Stimulated activated CD8-positive, alpha-beta memory T cell treated with anti-CD3 and anti-CD28 coated beads, Interleukin-7, amount 100 ng/mL, for 24 hours (primary cell): ENCODE data around the gene FGF3.

Source experiments
- DNase-seq: peaks from one replicate; pipeline ENCODE4 v3.0.0-alpha.2; 2020; ENCODE audit warnings: low read depth

FGF3 gene

DNA sequence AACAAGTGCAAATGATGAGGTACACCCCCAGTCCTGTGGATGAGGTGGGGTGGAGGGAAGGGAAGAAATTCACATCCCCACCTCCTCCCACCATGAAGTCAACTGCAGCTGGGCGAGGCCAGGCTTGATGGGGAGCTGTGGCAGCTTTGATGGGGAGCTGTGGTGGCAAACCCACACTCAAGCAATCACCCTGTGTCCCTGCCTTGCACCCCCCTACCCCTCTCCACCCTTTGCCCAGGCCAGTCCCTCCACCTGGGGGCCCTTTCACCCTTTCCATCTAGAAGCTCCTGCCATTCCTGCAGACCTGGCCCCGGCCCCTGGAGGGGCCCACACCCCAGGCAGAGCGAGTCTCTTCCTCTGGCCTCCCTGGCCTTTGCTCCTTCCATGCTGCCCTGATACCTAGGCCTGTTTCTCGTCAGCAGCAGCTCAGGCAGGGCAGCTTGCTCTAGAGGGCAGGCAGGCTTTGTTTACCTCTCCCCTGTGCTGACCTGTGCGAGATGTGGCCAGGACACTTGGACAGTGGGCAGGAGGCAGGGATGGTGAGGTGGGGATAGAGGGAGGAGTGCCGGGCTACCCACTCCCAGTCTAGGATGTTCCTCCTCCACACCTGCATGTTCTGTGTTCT lies 4.5 kb upstream of the FGF3 start:
- no peak for DNase-seq

DNA sequence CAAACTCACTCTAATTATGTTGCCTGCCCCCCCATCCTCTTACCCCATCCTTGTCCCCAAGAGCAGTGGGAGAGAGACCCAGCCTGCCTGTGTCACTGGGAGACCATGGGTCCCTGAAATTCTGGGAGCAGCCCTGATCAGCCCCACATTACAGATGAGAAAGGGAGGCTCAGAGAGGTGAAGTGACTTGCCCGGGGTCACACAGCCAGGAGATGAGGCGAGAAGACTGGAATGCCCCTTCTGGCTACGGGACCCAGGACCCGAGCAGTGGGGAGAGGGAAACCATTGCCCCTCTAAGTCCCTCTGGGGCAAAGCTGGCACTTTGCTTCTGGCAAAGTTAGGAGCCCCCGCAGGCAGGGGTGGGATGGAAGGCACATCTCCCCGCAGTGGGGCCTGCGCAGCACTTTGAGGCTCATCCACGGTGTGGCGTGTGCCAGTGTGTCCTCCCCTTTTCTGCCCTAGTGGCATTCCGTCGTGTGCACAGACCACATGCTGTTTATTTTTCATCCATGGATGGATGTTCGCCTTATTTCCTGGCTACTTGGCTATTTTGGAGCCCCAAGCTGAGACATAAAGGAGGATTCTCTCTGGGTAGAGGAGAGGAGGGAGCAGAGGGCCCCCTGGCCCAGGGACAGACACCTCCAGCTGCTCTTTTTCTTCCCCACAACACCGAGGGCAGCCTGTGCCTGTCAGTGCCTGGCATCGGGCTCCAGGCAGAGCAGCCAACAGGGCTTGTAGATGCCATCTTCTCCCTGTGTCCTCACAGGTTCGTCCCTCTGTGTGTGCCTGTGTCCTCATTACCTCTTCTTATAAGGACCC lies 3.7 kb upstream of the FGF3 start:
- no peak for DNase-seq

DNA sequence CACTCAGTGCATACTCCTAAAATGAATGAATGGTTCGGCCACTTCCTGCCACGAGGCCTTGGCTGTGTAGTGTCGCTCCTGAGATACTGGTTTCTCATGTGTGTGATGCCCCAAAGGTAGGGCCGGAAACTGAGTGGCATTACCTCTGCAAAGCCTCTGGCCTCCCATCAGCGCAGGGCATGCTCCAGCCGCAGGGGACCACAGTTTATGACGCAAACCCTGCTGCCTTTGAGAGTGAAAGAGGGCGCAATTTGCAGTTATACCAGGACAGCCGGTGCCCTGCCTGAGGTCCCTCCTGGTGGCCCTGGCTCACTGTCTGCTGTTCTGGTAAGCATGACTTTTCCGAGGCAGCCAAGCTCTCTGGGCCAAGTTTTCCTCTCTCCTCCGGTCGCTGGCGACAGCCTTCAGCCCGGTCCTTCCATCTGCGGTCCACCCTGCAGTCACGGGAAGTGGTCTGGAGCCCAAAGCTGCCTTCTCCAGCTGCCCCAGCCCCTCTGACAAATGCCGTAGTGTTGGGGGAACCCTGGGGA lies 2.4 kb upstream of the FGF3 start:
- DNase-seq = no peak

DNA sequence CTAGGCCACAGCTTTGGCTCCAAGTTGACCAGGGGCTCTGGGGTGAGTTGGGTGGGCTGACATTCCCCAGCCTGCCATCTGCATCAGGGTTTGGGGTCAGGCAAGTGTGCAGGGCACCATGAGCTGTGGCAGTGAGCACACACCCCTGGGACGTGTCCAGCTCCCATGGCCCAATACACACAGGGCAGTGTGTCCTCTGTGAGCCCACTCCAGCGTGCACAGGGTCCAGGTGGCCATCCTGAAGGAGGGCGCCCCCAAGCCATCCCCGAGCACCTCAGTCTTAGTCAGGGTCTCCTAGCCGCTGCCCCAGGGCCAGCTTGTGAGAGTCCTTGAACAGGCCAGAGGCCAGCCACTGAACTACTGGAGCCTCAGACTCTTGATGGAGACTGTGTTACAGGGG lies 1.2 kb upstream of the FGF3 start:
- no peak for DNase-seq

DNA sequence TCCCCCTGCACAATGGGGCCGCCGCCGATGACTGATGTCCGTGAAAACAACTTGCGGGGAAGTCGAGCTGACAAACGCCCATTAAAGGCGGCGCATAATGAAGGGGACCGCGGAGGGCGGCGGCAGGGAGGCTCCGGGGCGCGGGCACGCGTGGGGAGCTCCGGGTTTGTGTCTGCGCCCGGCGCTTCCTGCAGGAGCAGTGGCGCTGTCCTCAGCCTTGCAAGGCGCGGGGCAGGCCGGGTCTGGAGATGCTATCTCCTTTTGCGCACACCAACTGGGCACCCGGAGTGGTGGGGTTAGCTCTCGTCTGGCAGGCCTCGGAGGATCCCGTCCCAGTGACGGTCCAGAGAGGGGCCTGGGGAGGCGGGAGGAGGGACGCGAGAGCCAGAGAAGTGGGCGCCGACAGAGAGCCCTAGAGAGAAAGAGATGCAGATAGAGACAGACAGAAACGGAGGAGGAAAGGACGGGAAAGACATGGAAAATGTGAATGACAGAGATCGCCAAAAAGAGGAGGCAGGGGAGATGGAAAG lies 390 bp upstream of the FGF3 start:
- DNase-seq = no peak

DNA sequence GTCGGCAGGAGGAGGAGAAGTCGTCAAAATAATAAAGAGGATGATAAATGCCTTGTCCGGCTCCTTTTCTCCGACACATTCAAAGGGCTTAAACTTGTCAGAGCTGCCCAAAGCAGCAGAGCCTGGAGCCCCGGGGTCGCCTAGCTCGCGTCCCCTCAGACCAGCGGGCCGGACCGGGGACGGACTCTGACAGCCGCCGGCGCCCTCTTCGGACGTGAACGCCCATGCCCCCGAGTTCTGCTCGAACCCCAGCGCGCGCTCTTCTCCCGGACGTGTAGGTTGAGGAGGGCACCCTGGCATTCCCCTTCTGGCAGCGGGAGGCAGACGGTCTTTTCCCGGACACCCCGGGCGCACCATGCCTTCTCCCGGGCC lies 999 bp downstream of the FGF3 start:
- no peak for DNase-seq

DNA sequence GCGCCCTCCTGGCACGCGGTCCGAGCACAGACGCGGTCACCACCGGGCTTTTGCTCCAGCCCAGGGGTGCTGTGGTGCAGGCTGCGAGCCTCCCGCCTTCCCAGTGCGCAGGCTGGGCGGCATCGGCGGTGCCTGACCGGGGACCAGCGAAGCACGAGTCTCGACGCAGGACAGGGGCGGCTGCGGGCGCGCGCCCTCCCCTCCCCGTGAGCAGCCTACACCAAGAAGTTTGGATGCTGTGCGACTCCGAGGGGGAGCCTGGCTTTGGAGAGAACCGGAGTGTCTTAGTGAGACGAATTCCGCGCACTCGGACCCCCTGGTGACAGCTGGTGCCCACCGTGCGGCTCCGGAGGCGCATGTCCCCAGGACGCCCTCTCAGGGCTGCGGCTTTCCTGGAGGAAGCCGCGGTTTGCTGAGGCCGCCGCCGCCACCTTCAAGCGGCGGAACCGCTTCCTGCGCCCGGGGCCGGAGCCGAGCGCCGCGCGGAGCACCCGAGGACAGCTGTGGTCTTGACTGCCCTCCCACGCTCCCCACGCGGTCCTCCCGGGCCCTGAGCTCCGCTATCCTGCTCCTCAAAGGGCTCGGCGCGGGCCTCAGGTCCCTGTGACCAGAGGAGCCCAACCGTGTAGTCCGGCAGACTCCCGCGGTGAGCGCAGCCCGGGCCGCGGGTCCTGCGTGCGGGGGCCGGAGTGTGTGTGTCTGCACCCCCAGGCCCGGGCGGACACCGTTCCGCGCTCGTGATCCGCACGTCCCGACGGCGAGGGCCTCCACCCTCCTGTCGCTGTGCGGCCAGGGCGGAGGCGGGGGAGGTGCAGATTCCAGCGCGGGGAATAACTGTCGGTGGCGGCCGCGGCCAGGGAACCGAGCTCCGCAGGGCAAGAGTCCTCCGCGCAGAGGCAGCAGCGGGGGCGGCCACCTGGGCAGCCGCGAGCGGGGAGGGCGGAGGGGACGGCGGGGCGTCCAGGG lies 1.7 kb downstream of the FGF3 start:
- no peak for DNase-seq

DNA sequence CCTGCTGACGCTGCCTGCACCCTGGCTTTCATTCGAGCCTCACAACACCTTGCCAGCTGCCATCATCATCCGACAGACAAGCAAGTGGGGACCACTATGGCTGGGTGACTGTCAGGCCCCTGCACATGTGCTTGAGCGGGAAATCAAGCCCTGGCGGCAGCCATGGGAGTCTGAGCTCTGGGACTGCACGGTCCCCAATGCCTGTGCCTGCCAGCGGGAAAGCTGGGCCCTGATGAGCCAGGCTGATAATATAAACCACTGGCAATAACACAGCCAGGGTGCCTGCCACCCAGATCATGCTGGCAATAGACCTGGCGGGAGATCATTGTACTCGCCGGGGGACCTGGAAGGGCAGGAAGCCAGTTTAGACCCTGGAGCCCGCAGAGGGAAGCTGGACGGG lies 2.5 kb downstream of the FGF3 start:
- DNase-seq = no peak

DNA sequence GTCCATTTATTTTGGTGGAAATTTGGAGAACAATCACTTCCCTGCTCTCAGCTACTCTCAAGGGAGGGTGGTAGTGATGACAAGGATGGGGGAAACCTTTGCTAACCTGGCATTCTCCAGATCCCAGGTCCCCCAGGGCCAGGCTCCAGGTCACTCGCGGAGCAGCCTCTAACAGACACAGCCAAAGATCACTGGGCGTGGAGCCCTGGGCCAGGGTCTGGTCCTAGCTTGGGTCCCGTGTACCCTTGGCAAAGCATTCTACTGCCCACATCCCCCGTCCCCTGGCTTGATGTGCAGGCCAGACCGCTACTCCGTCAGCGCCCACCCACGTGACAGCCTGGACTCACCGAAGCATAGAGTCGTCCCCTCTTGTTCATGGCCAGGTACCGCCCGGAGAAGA lies 3.2 kb downstream of the FGF3 start:
- DNase-seq = no peak

DNA sequence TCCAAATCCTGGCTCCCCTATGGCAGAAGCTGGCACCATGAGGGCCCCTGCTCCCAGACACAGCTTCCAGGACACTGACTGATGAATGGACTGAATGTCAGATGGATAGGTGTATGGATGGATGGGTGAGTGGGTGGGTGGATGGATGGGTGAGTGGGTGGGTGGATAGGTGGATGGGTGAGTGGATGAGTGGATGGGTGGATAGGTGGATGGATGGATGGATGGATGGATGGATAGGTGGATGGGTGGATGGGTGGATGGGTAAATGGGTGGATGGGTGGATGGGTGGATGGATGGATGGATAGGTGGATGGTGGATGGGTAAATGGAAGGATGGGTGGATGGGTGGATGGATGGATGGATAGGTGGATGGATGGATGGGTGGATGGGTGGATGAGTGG lies 4.3 kb downstream of the FGF3 start:
- no peak for DNase-seq

DNA sequence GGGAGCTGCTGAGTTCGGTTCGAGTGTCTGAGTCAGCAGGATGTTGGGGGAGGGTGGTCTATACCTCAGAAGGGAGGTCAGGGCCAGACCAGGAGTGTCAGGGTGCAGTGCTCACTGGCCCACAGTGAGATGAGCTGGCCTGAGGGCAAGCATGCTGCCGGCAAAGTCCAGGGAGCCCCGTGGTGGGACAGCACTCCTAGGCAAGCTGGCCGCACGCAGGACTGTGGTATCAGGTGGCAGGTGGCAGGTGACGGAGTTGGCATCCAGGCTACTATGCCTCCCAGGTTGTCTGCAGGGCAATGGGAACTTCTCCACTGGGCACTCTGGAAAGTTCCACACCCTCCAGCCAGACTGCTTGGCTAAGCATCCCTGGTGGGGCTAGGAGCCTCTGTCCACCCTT lies 4.8 kb downstream of the FGF3 start:
- DNase-seq = no peak

DNA sequence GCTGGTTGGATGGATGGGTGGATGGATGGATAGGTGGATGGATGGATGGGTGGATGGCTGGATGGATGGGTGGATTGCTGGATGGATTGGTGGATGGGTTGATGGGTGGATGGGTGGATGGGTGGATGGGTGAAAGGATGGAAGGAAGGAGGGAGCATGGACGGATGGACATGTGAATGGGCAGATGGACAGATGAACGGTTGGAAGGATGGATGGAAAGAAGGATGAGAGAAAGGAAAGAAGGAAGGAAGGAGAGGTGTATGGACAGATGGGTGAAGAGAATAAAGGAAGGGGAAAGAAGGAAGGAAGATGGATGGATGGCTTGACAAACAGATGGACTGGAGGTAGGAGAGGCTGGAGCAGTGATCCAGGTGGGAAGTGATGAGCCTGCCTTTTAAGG lies 5.4 kb downstream of the FGF3 start:
- no peak for DNase-seq

DNA sequence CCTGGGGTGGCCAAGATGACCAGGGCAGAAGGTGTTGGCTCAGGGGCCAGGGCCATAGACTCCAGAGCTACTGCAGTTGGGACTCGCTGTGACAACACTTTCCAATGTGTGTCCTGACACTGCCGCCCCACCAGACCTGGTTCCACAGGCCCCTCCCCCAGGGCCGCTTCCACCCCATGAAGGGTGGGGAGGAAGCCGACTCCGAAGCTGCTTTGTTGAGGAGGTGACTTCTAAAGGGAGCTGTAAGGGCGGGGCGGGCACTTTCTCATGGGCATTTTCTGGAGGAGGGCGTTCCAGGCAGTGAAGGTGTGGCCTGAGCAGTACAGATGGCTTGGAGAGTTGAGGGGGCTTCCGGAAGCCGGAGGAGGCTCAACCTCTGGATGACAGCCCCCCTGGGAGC lies 6.3 kb downstream of the FGF3 start:
- DNase-seq = no peak

DNA sequence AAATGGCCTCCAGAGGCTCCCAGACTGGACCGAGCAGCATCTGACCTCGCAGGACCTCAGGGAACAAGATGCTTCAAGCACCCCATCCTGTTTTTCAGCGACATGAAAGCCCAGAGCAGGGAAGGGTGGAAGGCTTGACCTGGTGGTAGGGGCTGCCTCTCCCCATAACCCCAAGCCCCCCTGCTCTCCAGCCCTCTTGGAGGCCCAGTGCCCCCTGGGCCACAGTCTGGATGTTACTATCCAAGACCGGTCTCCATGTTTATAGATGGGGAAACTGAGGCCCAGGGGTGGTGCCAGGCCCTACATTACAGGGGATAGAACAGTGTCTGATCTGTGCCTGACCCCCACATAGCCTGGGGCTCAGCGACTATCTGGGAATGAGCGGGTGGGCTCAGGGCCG lies 7.0 kb downstream of the FGF3 start:
- DNase-seq = no peak

DNA sequence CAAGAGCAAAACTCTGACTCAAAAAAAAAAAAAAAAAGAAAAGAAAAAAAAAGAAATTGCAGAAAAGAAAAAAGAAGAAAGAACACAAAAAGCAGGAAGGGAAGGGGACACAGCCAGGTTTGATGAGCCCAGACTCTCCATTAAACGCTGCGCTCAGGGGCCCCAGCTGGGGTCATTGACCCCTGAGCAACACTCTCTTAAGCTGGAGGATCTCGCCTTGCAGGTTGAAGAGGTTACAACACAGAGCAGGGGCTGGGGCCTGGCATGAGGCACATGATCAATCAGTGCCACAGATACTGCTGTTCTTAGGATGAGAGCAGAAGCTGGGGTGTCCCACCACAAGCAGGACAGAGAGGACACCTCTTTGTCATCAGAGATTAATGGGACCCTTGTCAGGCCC lies 7.8 kb downstream of the FGF3 start:
- no peak for DNase-seq

DNA sequence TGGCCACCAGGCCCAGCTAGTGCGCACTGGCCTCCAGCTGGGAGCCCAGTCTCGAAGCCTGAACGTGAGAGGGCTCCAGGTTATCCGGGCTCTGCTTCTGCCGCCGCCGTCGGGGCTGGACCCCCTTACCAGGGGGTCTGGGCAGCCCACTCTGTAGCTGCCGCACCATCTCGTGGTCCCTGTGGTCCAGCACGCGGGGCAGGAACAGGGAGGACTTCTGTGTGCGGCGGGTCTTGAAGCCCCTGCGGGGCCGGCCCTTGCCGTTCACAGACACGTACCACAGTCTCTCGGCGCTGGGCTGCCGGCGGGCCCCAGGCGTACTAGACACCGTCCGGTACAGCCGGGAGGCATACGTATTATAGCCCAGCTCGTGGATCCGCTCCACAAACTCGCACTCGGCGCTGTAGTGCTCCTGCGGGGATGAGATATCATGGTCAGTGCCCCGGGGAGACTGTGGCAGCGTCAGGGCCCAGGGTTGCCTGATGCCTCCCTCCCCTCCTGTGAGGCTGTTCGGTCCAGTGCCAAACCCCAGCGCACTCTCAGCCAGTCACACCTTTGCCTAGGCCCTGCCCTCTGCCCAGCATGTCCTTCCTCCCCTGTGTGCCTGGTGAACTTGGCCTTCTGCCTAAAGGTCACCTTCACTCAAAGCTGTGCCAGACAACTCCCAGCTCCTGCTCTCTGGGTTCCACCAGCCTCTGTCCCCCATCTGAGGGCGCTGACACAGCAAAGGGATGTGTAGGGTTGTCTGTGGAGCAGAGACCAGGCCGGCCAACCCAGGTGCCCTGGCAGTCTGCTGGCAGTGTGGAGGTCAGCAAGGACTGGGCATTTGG lies 8.7 kb downstream of the FGF3 start:
- DNase-seq = no peak

DNA sequence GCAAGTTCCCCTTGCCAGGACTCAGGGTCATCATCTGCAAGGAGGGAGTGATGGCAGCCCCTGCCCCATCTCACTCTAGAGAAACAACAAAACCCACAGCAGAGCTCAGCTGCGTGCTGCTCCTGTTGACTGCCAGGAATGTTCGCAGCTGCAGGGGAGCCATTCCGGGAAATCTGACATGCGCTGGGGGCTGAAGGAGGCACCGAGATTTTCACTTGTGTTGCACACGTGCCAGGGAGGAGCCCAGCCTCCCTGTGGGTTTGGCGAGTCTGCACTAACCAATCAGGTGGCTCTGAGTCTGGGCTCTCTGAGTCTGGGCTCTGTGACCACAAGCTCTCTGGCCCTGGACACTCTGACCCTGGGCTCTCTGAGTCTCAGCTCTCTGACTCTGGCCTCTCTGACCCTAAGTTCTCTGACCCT lies 10.5 kb downstream of the FGF3 start:
- no peak for DNase-seq

DNA sequence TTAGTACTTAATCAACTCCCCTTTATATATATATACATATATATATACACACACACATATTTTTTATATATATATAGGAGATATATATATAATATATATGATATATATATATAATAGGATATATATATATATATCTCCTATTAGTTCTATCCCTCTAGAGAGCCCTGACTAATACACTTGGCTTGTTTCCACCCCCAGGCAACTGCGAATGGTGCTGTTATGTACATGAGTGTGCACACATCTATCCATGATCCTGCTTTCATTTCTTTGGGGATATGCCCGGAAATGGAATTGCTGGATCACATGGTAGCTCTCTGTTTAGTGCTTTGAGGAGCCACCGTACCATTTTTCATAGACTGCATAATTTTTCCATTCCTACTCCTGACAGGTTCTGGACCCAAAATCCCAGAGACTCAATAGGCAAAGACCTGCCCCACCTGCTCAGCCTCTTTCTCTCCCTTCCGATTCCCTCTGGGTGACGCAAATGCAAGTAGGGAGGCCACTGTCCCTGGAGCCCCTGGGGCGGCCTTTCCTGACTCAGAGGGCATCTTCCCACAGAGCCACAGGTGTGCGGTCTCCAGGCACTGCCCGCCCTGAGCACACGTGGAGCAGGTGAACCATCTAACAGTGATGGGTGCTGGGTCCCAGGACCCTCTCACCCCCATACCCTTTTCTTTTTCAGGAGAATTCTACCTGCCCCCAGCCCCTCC lies 12.0 kb downstream of the FGF3 start:
- no peak for DNase-seq

DNA sequence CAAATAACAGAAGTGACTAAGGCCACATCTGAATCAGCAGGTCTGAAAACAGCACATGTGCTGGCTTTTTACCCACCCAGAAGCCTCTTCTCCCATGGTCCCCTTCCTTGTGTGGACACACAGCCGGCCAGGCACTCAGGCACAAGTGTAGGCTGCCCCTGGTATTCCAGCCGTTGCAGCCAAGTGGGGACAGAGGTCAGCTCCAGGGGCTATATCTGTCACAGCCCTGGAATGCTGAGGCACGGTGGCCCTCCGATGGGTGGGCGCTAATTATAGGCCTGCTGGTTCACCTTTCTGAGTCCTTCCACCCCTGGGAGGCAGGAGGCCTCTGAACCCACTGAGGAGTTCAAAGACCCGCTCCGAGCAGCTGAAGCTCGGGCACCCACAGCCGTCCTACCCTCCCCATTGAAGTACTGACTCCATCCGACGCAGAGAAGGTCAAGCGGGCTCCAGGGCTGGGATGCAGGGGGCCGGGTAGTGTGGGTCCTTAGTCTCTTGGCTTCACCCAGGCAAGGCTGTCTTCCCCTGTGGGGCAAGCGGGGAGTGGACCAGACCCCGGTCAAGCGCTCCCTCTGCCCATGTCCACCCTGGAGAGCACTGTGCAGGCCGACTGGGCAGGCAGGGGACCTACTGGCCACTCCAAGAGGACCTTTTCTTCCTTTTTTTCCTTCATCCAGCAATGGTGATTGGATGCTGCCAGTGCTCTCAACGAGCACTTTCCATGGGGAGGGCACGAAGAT lies 14.3 kb downstream of the FGF3 start:
- DNase-seq = no peak

DNA sequence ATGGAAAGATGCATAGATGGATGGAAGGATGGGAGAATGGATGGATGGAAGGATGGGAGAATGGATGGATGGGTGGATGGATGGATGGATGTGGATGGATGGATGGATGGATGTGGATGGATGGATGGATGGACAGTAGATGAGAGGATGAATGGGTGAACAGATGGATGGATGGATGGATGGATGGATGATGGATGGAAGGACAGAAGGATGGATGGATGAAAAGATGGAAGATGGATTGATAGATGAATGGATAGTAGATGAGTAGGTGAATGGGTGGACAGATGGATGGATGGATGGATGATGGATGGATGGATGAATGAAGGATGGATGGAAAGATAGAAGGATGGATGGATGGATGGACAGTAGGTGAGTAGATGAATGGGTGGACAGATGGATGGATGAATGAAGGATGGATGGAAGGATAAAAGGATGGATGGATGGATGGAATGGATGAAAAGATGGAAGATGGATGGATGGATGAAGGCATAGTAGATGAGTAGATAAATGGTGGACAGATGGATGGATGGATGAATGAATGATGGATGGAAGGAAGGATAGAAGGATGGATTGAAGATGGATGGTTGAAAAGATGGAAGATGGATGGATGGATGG lies 15.5 kb downstream of the FGF3 start:
- DNase-seq = no peak
